K562 (cell line): Measurements from ENCODE around the gene PGK2. TPM values are rescaled to one million over a fixed set of nuclear protein-coding genes. Genes with fewer than 3 reads are reported as not detected.

ENCODE experiments used
- ATAC-seq: fragments of 200-7000 bp; cut with Tn5 transposase; 3 replicates; pipeline ENCODE4 v1.9.1; 2020; ENCODE audit warnings: moderate library complexity
- BruUV-seq: library from RNA; stranded (reverse); fragments of 400-500 nt; replicated peaks from 2 replicates; lab custom pipeline; 2021; lab: Mats Ljungman, UMichigan
- CTCF ChIA-PET: fragments of 300-600 bp; formaldehyde crosslinking; extraction: SDS; loops from one replicate; lab custom pipeline; 2021; ENCODE audit warnings: low intra/inter-chr PET ratio; lab: Yijun Ruan, JAX
- POLR2A ChIA-PET: fragments of 300-600, 350-650 bp; sonication (Branson Sonifier 250); formaldehyde crosslinking; extraction: SDS; loops from one replicate; lab custom pipeline; 2021; ENCODE audit warnings: antibody characterized with exemption, inconsistent platforms; lab: Yijun Ruan, JAX
- DNase-seq, 4 experiments: peaks; one replicate each; pipeline versions ENCODE4 v3.0.0 to v3.0.0-alpha.2; 2011 to 2018; ENCODE audit warnings: low spot score in 3 of 4, mixed read lengths in 3 of 4; ENCODE audit errors: extremely low read depth in 1 of 4
- FAIRE-seq: peaks from 2 replicates; lab custom pipeline; 2011; peaks lifted over from hg19 to GRCh38; lab: Jason Lieb, UNC
- H2AFZ ChIP-seq: 2 replicates; pipeline ENCODE4 v1.6.0; 2011; ENCODE audit warnings: low read depth, low read length, control low read depth, inconsistent platforms
- H3K27ac ChIP-seq: fragments of 200-600 bp; 3 replicates; pipeline ENCODE4 v1.8.0; 2011; ENCODE audit warnings: low read depth, mild to moderate bottlenecking, control low read depth, inconsistent platforms, low read length, moderate library complexity, mixed read lengths; ENCODE audit errors: extremely low read depth
- H3K27me3 ChIP-seq, 2 experiments: fragments of 300-600 bp in 1 of 2; 2 replicates in 1 of 2; 3 replicates in 1 of 2; pipeline versions ENCODE4 v1.6.0 to v1.8.0; 2011; ENCODE audit warnings: inconsistent platforms in 2 of 2, low read length in 2 of 2, mild to moderate bottlenecking in 1 of 2, mixed read lengths in 1 of 2, moderate library complexity in 1 of 2; ENCODE audit not compliant: control insufficient read depth in 2 of 2, insufficient read depth in 2 of 2
- H3K36me3 ChIP-seq: fragments of 300-600 bp; 3 replicates; pipeline ENCODE4 v1.8.0; 2011; ENCODE audit warnings: mild to moderate bottlenecking, low read length, inconsistent platforms; ENCODE audit not compliant: control insufficient read depth, insufficient read depth
- H3K4me1 ChIP-seq, 2 experiments: fragments of 200-600 bp in 1 of 2; replicated peaks in 1 of 2; 2 replicates in 1 of 2; 3 replicates in 1 of 2; pipeline versions ENCODE4 v1.5.1 to v1.8.0; 2011; ENCODE audit warnings: inconsistent platforms in 2 of 2, low read length in 2 of 2, mild to moderate bottlenecking in 1 of 2, mixed read lengths in 1 of 2, moderate library complexity in 1 of 2; ENCODE audit not compliant: control insufficient read depth in 2 of 2, insufficient read depth in 2 of 2
- H3K4me2 ChIP-seq: 2 replicates; pipeline ENCODE4 v1.6.1; 2011; ENCODE audit warnings: low read length, control low read depth, inconsistent platforms, mixed read lengths; ENCODE audit not compliant: insufficient read depth
- H3K4me3 ChIP-seq: fragments of 200-600 bp; sonication (generic), shearing (Covaris generic); 2 replicates; pipeline ENCODE4 v1.5.1; 2016; ENCODE audit warnings: control low read depth, inconsistent platforms
- H3K79me2 ChIP-seq: fragments of 200-600 bp; 3 replicates; pipeline ENCODE4 v1.8.0; 2011; ENCODE audit warnings: low read length, inconsistent platforms; ENCODE audit not compliant: control insufficient read depth, insufficient read depth
- H3K9ac ChIP-seq, 2 experiments: 2 replicates each; pipeline versions ENCODE4 v1.6.0 to v1.6.1; 2011; ENCODE audit warnings: low read depth in 2 of 2, low read length in 2 of 2, control low read depth in 1 of 2, inconsistent platforms in 1 of 2, mild to moderate bottlenecking in 1 of 2, mixed read lengths in 1 of 2; ENCODE audit not compliant: insufficient read depth in 1 of 2
- H3K9me1 ChIP-seq: one replicate; pipeline ENCODE4 v1.6.0; 2011; ENCODE audit warnings: inconsistent platforms, mild to moderate bottlenecking, low read length, moderate library complexity; ENCODE audit not compliant: control insufficient read depth, insufficient read depth
- H3K9me3 ChIP-seq: replicated peaks from 2 replicates; pipeline ENCODE4 v1.5.1; 2011; ENCODE audit warnings: low read depth, low read length, inconsistent platforms; ENCODE audit not compliant: control insufficient read depth, insufficient read depth
- H4K20me1 ChIP-seq: replicated peaks from 2 replicates; pipeline ENCODE4 v1.6.1; 2011; ENCODE audit warnings: low read length, inconsistent platforms, mixed read lengths; ENCODE audit not compliant: control insufficient read depth, insufficient read depth
- CEBPG ChIP-seq, 3 experiments: fragments of 200-800 bp in 1 of 3; sonication (Bioruptor generic) in 1 of 3; sonication (generic) in 1 of 3; formaldehyde crosslinking in 1 of 3; IDR thresholded peaks in 2 of 3; conservative IDR thresholded peaks in 1 of 3; 2 replicates each; pipeline versions ENCODE4 v1.6.1 to v1.8.0; 2016 to 2022; ENCODE audit warnings: missing compliant biosample characterization in 2 of 3, missing genetic modification characterization in 2 of 3, mild to moderate bottlenecking in 1 of 3, missing genetic modification reagents in 1 of 3
- CHAMP1 ChIP-seq: fragments of 450-650 bp; IDR thresholded peaks from 2 replicates; pipeline ENCODE4 v1.6.1; 2016; ENCODE audit warnings: mild to moderate bottlenecking
- HMG20B ChIP-seq: fragments of 250-450 bp; sonication (Bioruptor Pico); IDR thresholded peaks from 2 replicates; pipeline ENCODE4 v1.5.0; 2021; ENCODE audit warnings: mild to moderate bottlenecking
- PRDM10 ChIP-seq: fragments of 450-650 bp; IDR thresholded peaks from 2 replicates; pipeline ENCODE4 v1.6.1; 2018; ENCODE audit not compliant: partially characterized antibody
- ZBTB33 ChIP-seq: sonication (generic); formaldehyde crosslinking; IDR thresholded peaks from 2 replicates; pipeline ENCODE4 v1.8.1; 2023; ENCODE audit warnings: mild to moderate bottlenecking, missing genetic modification reagents
- ZNF583 ChIP-seq: fragments of 250-450 bp; sonication (Bioruptor Pico); IDR thresholded peaks from 2 replicates; pipeline ENCODE4 v1.4.0; 2020
- ZNF766 ChIP-seq: fragments of 200-800 bp; sonication (Bioruptor generic); conservative IDR thresholded peaks from 2 replicates; pipeline ENCODE4 v1.6.1; 2016; ENCODE audit warnings: missing genetic modification characterization, missing compliant biosample characterization
- WGBS: fragments of 100-300 bp; shearing (Covaris generic); methylation state at CpG from one replicate; pipeline ENCODE4 v1.1.6; 2016; ENCODE audit warnings: low coverage, mixed read lengths; ENCODE audit not compliant: insufficient coverage; ENCODE audit errors: missing lambda C conversion rate; 5-methylcytosine and 5-hydroxymethylcytosine counted together
- in situ Hi-C: fragments of 300-500 bp; cut with MboI; formaldehyde crosslinking; loops from 4 replicates; pipeline ENCODE4 v1.15.0; 2018; ENCODE audit warnings: inconsistent platforms, mixed read lengths
- intact Hi-C: fragments of 100-400 bp; cut with micrococcal nuclease; formaldehyde crosslinking; loops from 2 replicates; pipeline ENCODE4 v1.14.2; 2022
- polyA plus RNA-seq, 8 experiments: library from polyadenylated mRNA; depleted of rRNA in 4 of 8; stranded (reverse) in 5 of 8; unstranded in 3 of 8; fragments of >200 nt; fragmentation: Nextera tagmentation in 2 of 8; fragmentation: Illumina TruSeq in 1 of 8; extraction: Ambion mirVana in 2 of 8; extraction: Trizol in 1 of 8; gene quantifications; 2 replicates each; pipeline versions ENCODE4 v1.2.1 to v1.2.3, GENCODE V29; 2011 to 2014; ENCODE audit warnings: inconsistent platforms in 1 of 8, missing spikeins in 1 of 8
- total RNA-seq, 7 experiments: library from RNA; depleted of rRNA in 6 of 7; stranded (reverse); fragments of >200 nt in 6 of 7; fragmentation: Illumina TruSeq in 2 of 7; extraction: Trizol in 2 of 7; gene quantifications; 2 replicates each; pipeline versions ENCODE4 v1.2.1 to v1.2.3, GENCODE V29; 2011 to 2021; ENCODE audit warnings: low replicate concordance in 1 of 7

Gene PGK2
- total and polyA plus RNA-seq, 9 of the 15 experiments (the other 6 are each of a cell fraction or from before 2014, with no cell fraction given) = not detected

GRCh38 chr6:49801525-49801924, 14.4 kb upstream of the PGK2 start:
- H2AFZ ChIP-seq = peak overlapping the region; percentile 38
- no peaks in the 10 kb centered on the region for H3K9me3 ChIP-seq
- no TSS peak for BruUV-seq
- H3K27ac ChIP-seq = no peak overlapping the region
- DNase-seq = no peak
- POLR2A ChIA-PET = no interaction called here
- TF ChIP-seq ZNF766 (CRISPR knock-in tag) = peak; percentile 42; the same call in 1 of the 2 replicates
- no peak for TF ChIP-seq PRDM10
- TF ChIP-seq CEBPG (CRISPR knock-in tag; IDR thresholded peaks at IDR 0.05) = no peak
- no peak for TF ChIP-seq CEBPG (tag; conservative IDR thresholded peaks at IDR 0.05 in 1 of 2, IDR thresholded peaks at IDR 0.05 in 1 of 2)
- no peak for TF ChIP-seq HMG20B (CRISPR knock-in tag)
- 0 out of 2 replicates have a peak, but pooled peaks have one; percentile 62 for TF ChIP-seq CHAMP1
- TF ChIP-seq ZNF583 (CRISPR knock-in tag) = no peak
- TF ChIP-seq ZBTB33 (CRISPR knock-in tag) = peak; percentile 74
- TF ChIP-seq, all 486 proteins: peak for 3
- H3K4me1 ChIP-seq = no peaks in the 10 kb centered on the region
- 92% methylated on average over 8 of the region's 8 CpGs for WGBS
- no peak overlapping the region for H3K4me3 ChIP-seq
- CTCF ChIA-PET = no interaction called here
- no peaks in the 10 kb centered on the region for H3K36me3 ChIP-seq
- H3K79me2 ChIP-seq = no peaks in the 10 kb centered on the region
- intact Hi-C loops (no loop called here), in situ Hi-C loops (no loop called here)
- no peaks in the 10 kb centered on the region for H3K9me1 ChIP-seq
- no peak overlapping the region for H3K4me2 ChIP-seq
- ATAC-seq (no peak), FAIRE-seq (no peak)
- H4K20me1 ChIP-seq = no peaks in the 10 kb centered on the region
- no peak overlapping the region for H3K9ac ChIP-seq
- H3K27me3 ChIP-seq = no peaks in the 10 kb centered on the region
